Esophagus muscularis mucosa (tissue), 4 donors: Measurements from ENCODE around the gene PITRM1. TPM values are rescaled to one million over a fixed set of nuclear protein-coding genes. Genes with fewer than 3 reads are reported as not detected.

ENCODE experiments used
- DNase-seq: peaks from one replicate; pipeline ENCODE4 v3.0.0-alpha.2; 2017; ENCODE audit errors: extremely low spot score
- H3K27ac ChIP-seq, 4 donors: fragments of 200-600 bp; sonication (generic); replicated peaks in 1 of 4; 1 replicate in 3 of 4; 2 replicates in 1 of 4; pipeline ENCODE4 v1.5.1; 2016 to 2019; ENCODE audit warnings: mild to moderate bottlenecking in 1 of 4
- H3K27me3 ChIP-seq, 4 donors: fragments of 200-600 bp; sonication (generic); one replicate each; pipeline versions ENCODE4 v1.5.1 to v1.6.0; 2016 to 2019
- H3K36me3 ChIP-seq, 4 donors: fragments of 200-600 bp; sonication (generic); one replicate each; pipeline ENCODE4 v1.5.1; 2016 to 2019
- H3K4me1 ChIP-seq, 4 donors: fragments of 200-600 bp; sonication (generic); one replicate each; pipeline ENCODE4 v1.5.1; 2016 to 2019
- H3K4me3 ChIP-seq, 4 donors: fragments of 200-600 bp; sonication (generic); 1 replicate in 2 of 4; 2 replicates in 2 of 4; pipeline ENCODE4 v1.5.1; 2016 to 2019; ENCODE audit warnings: mild to moderate bottlenecking in 4 of 4, moderate library complexity in 1 of 4
- H3K9me3 ChIP-seq, 4 donors: fragments of 200-600 bp; sonication (generic); 1 replicate in 3 of 4; 2 replicates in 1 of 4; pipeline ENCODE4 v1.5.1; 2016 to 2019
- EP300 ChIP-seq: sonication (generic); formaldehyde crosslinking; IDR thresholded peaks from one replicate; pipeline ENCODE4 v1.6.1; 2017; ENCODE audit warnings: antibody characterized with exemption
- POLR2A ChIP-seq: fragments of 450-650 bp; IDR thresholded peaks from one replicate; pipeline ENCODE4 v1.6.1; 2017; ENCODE audit warnings: antibody characterized with exemption, moderate library complexity, mild to moderate bottlenecking, low read depth
- POLR2AphosphoS5 ChIP-seq, 2 donors: sonication (generic); formaldehyde crosslinking; IDR thresholded peaks; one replicate each; pipeline ENCODE4 v1.6.1; 2017; ENCODE audit warnings: antibody characterized with exemption in 2 of 2
- WGBS: methylation state at CpG from one replicate; pipeline ENCODE4 v1.1.5; 2018; 5-methylcytosine and 5-hydroxymethylcytosine counted together
- intact Hi-C: fragments of 100-400 bp; cut with DNase I; formaldehyde crosslinking; loops from one replicate; pipeline ENCODE4 v1.15.1; 2023
- total RNA-seq, 4 donors: library from RNA; depleted of rRNA; stranded (reverse); fragments of >200 nt; gene quantifications; one replicate each; pipeline versions ENCODE4 v1.1.0 to v1.2.1, GENCODE V29; 2016
- TF ChIP-seq, protein P1 (sequence below), 3 experiments: fragments of 200-600 bp in 2 of 3; fragments of 450-650 bp in 1 of 3; sonication (generic) in 2 of 3; IDR thresholded peaks; one replicate each; pipeline ENCODE4 v1.5.1; 2017 to 2019; ENCODE audit warnings: antibody characterized with exemption in 3 of 3, mild to moderate bottlenecking in 2 of 3, moderate library complexity in 1 of 3

PITRM1 gene
- total RNA-seq, 4 donors from 2014 or later, result 75.5 to 103 (median 84.9) TPM

DNA sequence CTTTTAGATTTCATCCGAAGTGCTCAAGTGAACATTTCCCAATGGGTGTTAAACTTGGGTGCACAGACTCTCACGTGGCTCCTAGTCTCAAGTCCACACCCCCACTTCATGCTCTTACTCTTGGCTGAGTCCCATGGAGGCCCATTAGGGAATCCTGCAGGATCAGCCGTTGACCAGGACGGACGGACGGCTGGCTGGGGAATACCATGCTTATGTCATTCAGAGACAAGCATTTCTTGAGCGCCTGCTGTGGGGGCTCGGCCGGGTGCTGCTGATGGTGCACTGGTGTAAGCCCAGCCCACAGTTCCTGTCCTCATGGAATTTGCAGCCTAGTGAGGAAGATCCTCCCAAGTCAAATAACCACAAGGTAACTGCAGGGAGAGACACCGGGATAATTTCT is 44.7 kb downstream of the PITRM1 start:
- 84% methylated on average over 10 of the region's 10 CpGs for WGBS
- Histone ChIP-seq H3K27me3 (no peaks in the 10 kb centered on the region), H3K27ac (no peak overlapping the region), H3K36me3 (peaks cover 35 to 85% (median 61%) of the 10 kb centered on the region in 4 donors), H3K4me1 (peaks cover 15 to 26% (median 19%) of the 10 kb centered on the region in 4 donors), H3K9me3 (no peaks in the 10 kb centered on the region), H3K4me3 (no peak overlapping the region)
- DNase-seq, result no peak
- intact Hi-C loops, result no loop called here
- TF ChIP-seq EP300 (no peak), POLR2AphosphoS5 (IDR thresholded peaks at IDR 0.05) (no peak), POLR2A (no peak)
- TF ChIP-seq, protein P1, sequence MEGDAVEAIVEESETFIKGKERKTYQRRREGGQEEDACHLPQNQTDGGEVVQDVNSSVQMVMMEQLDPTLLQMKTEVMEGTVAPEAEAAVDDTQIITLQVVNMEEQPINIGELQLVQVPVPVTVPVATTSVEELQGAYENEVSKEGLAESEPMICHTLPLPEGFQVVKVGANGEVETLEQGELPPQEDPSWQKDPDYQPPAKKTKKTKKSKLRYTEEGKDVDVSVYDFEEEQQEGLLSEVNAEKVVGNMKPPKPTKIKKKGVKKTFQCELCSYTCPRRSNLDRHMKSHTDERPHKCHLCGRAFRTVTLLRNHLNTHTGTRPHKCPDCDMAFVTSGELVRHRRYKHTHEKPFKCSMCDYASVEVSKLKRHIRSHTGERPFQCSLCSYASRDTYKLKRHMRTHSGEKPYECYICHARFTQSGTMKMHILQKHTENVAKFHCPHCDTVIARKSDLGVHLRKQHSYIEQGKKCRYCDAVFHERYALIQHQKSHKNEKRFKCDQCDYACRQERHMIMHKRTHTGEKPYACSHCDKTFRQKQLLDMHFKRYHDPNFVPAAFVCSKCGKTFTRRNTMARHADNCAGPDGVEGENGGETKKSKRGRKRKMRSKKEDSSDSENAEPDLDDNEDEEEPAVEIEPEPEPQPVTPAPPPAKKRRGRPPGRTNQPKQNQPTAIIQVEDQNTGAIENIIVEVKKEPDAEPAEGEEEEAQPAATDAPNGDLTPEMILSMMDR (IDR thresholded peaks at IDR 0.05), result no peak

DNA sequence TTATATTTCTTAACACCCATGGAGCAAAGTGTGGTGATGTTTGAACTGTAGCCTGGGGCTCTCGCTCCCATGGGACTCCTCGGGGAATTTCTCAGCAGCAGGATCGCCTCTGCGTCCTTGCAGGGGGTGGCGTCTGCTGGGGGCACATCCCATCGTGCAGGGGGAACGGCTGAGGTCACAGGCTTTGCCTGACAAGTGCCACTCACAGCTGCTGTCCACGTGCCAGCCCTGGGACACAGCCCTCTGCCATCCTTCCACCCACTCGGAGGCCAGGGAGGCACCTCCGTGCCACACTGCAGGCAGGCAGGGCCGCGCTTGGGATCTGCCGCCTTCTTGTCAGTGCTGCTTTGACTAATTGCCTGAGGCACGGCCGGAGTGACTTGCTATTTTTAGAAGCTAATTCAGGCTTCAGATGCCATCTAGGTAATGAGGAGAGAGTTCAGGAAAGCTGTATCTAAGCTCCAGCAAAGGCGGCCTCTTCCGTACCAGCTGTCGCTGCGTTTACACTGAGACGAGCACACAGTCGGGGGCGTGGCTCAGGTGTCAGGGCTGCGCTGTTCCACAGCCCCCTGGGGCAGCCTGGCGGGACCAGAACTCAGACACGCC is 45.7 kb downstream of the PITRM1 start:
- no peak overlapping the region for H3K4me3 ChIP-seq
- H3K36me3 ChIP-seq, result peaks cover 27 to 85% (median 60%) of the 10 kb centered on the region in 4 donors
- intact Hi-C loops, result no loop called here
- 53% methylated on average over 16 of the region's 25 CpGs for WGBS
- H3K27ac ChIP-seq, result peak overlapping the region; percentile 38 to 61 (median 52)
- peaks cover 15 to 26% (median 19%) of the 10 kb centered on the region in 4 donors for H3K4me1 ChIP-seq
- no peak for DNase-seq
- TF ChIP-seq, protein P1 (IDR thresholded peaks at IDR 0.05), result no peak
- TF ChIP-seq POLR2AphosphoS5 (IDR thresholded peaks at IDR 0.05), result peak; percentile 39 to 41
- H3K9me3 ChIP-seq, result no peaks in the 10 kb centered on the region
- no peaks in the 10 kb centered on the region for H3K27me3 ChIP-seq

DNA sequence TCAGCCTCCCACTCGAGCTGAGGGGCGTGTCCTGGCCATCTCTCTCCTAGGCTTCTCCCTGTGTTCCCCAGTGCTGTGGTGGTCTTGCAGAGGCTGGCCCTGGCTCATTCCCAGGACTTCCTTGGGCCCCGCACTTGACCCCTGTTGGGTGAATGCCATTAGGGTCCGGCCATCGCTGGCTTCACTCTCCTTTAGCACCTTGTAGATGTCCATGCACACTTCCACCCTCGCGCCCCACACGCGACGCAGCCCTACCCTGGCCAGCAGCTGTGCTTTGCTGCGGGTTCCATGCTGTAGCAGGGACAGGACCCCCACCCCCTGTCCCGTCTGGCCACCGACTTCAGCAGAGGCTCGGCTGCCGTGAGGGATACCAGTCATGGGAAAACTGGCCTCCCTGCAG is 46.3 kb downstream of the PITRM1 start:
- intact Hi-C loops, result no loop called here
- peaks cover 21 to 85% (median 56%) of the 10 kb centered on the region in 4 donors for H3K36me3 ChIP-seq
- DNase-seq, result no peak
- 82% methylated on average over 14 of the region's 15 CpGs for WGBS
- peak overlapping the region; percentile 38 to 61 (median 52) for H3K27ac ChIP-seq
- H3K27me3 ChIP-seq, result no peaks in the 10 kb centered on the region
- no peaks in the 10 kb centered on the region for H3K9me3 ChIP-seq
- TF ChIP-seq, protein P1 (IDR thresholded peaks at IDR 0.05), result no peak
- TF ChIP-seq POLR2AphosphoS5 (IDR thresholded peaks at IDR 0.05) (no peak), EP300 (no peak)
- no peak overlapping the region for H3K4me3 ChIP-seq
- H3K4me1 ChIP-seq, result peaks cover 15 to 26% (median 19%) of the 10 kb centered on the region in 4 donors

DNA sequence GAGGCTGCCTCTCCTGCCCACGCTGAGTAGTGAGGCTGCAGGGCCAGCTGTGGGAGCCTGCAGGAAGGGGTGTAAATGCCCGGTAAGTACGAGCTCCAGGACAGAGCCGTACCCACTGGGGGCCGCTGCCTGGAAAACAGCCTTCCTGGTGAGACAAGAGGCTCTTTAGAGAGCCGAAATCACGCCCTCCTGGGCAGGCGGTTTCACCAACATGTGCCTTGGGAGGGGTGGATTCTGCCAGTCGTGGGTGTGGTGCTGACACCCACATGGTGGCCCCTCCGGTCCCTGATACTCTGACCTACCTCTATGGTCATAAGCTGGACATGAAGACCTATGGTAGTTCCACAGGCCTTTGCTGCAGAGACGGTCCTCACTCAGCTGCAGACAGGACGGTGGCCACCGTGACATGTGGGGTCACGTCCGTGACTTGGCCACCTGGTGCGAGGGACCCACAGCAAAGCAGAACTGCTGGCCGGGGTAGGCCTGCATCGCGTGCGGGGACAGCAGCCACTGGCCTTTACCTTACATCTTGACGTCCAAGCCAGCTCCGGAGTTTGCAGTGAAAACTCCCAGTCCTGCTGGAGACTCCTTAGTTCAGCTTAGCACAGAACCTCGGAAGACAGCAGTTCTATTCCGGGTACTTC is 46.9 kb downstream of the PITRM1 start:
- intact Hi-C loops, result no loop called here

More for the DNA sequence above, 46.9 kb downstream of the PITRM1 start:
- peak overlapping the region in 2 of 4 donors; percentile 55 to 61 for H3K27ac ChIP-seq
- H3K9me3 ChIP-seq, result no peaks in the 10 kb centered on the region
- DNase-seq, result no peak
- H3K36me3 ChIP-seq, result peaks cover 17 to 82% (median 53%) of the 10 kb centered on the region in 4 donors
- peaks cover 15 to 26% (median 19%) of the 10 kb centered on the region in 4 donors for H3K4me1 ChIP-seq
- no peaks in the 10 kb centered on the region for H3K27me3 ChIP-seq
- TF ChIP-seq EP300 (no peak), POLR2AphosphoS5 (IDR thresholded peaks at IDR 0.05) (no peak), POLR2A (no peak)
- TF ChIP-seq, protein P1 (IDR thresholded peaks at IDR 0.05), result no peak
- 90% methylated on average over 10 of the region's 24 CpGs for WGBS
- H3K4me3 ChIP-seq, result no peak overlapping the region
